Measurements from ENCODE around the gene ABCG1. TPM values are rescaled to one million over a fixed set of nuclear protein-coding genes. Genes with fewer than 3 reads are reported as not detected.

Gene ABCG1
- total and polyA plus RNA-seq, 2 experiments from 2014 or later = 1.3 to 4.4 TPM

- DNase-seq (ENCODE audit: low spot score) (no peak), ATAC-seq (no peak)
- Mint-ChIP-seq H3K4me3 (no peak overlapping the region), H3K27me3 (ENCODE audit: insufficient read depth, low read depth, poor library complexity) (peaks cover 17% of the 10 kb centered on the region), H3K9me3 (no peaks in the 10 kb centered on the region), H3K36me3 (ENCODE audit: low read depth) (no peaks in the 10 kb centered on the region), H3K4me1 (peaks cover 16% of the 10 kb centered on the region; the same call in 2 of the 3 replicates), H3K27ac (no peak overlapping the region; the same call in 1 of the 2 replicates)
- H3K36me3 ChIP-seq (ENCODE audit: insufficient read depth) = no peaks in the 10 kb centered on the region
- H3K4me1 ChIP-seq (ENCODE audit: insufficient read depth) = peaks cover 2% of the 10 kb centered on the region; the same call in 1 of the 2 replicates
- no peaks in the 10 kb centered on the region for H3K79me2 ChIP-seq (replicated peaks; ENCODE audit: insufficient read depth)
- no peaks in the 10 kb centered on the region; the same call in 1 of the 2 replicates for H3F3A ChIP-seq (replicated peaks; ENCODE audit: low read depth)
- H3K4me2 ChIP-seq = no peak overlapping the region
- no peak overlapping the region for H3K4me3 ChIP-seq
- H3K27me3 ChIP-seq (ENCODE audit: insufficient read depth) = no peaks in the 10 kb centered on the region
- TF ChIP-seq ETS1 (IDR thresholded peaks at IDR 0.05) = no peak
- no peak for TF ChIP-seq NANOG (IDR thresholded peaks at IDR 0.05; ENCODE audit: borderline replicate concordance)
- no peak for TF ChIP-seq EZH2 (IDR thresholded peaks at IDR 0.05; ENCODE audit: low read depth, unreplicated experiment)
- no peak for TF ChIP-seq JUNB (IDR thresholded peaks at IDR 0.05; ENCODE audit: unreplicated experiment)
- TF ChIP-seq ZNF331 (CRISPR knock-in tag; IDR thresholded peaks at IDR 0.05; ENCODE audit: low read depth) = no peak
- H3K27ac ChIP-seq (ENCODE audit: low read depth) = no peak overlapping the region
- H4K20me1 ChIP-seq (replicated peaks; ENCODE audit: insufficient read depth) = no peaks in the 10 kb centered on the region
- no peaks in the 10 kb centered on the region for H3K9me2 ChIP-seq (ENCODE audit: insufficient read depth)
- H2AFZ ChIP-seq = no peak overlapping the region
These were observed 123.0 kb downstream of the ABCG1 start for GRCh38 chr21:42341776-42342542.

- H2AFZ ChIP-seq = no peak overlapping the region
- no peak overlapping the region for H3K27ac Mint-ChIP-seq
- TF ChIP-seq ETS1 (IDR thresholded peaks at IDR 0.05) = no peak
- no peak for TF ChIP-seq POLR2AphosphoS5 (IDR thresholded peaks at IDR 0.05; ENCODE audit: low read depth)
- no peaks in the 10 kb centered on the region for H3K36me3 ChIP-seq (ENCODE audit: insufficient read depth)
- no peaks in the 10 kb centered on the region for H3F3A ChIP-seq (replicated peaks; ENCODE audit: low read depth)
- no peaks in the 10 kb centered on the region for H3K4me1 ChIP-seq (ENCODE audit: insufficient read depth)
- H4K20me1 ChIP-seq (replicated peaks; ENCODE audit: insufficient read depth) = no peaks in the 10 kb centered on the region
- H3K9me2 ChIP-seq (ENCODE audit: insufficient read depth) = no peaks in the 10 kb centered on the region
- no peak overlapping the region for H3K27ac ChIP-seq (ENCODE audit: low read depth)
- H3K9me3 Mint-ChIP-seq = no peaks in the 10 kb centered on the region
- H3K4me3 ChIP-seq = no peak overlapping the region
- ATAC-seq (no peak), DNase-seq (ENCODE audit: low spot score) (no peak)
- H3K4me2 ChIP-seq = no peak overlapping the region
- H3K4me3 Mint-ChIP-seq = no peak overlapping the region
- no peaks in the 10 kb centered on the region for H3K79me2 ChIP-seq (replicated peaks; ENCODE audit: insufficient read depth)
- H3K36me3 Mint-ChIP-seq (ENCODE audit: low read depth) = no peaks in the 10 kb centered on the region
- no peaks in the 10 kb centered on the region for H3K27me3 ChIP-seq (ENCODE audit: insufficient read depth)
- H3K4me1 Mint-ChIP-seq = peaks cover 6% of the 10 kb centered on the region; the same call in 2 of the 3 replicates
- peaks cover 15% of the 10 kb centered on the region for H3K27me3 Mint-ChIP-seq (ENCODE audit: insufficient read depth, low read depth, poor library complexity)
These were observed 124.2 kb downstream of the ABCG1 start for GRCh38 chr21:42343101-42343500.

GRCh38 chr21:42343556-42343955 lies 124.6 kb downstream of the ABCG1 start:
- Histone ChIP-seq H4K20me1 (replicated peaks; ENCODE audit: insufficient read depth) (no peaks in the 10 kb centered on the region), H3K9me2 (ENCODE audit: insufficient read depth) (no peaks in the 10 kb centered on the region), H3K4me1 (ENCODE audit: insufficient read depth) (no peaks in the 10 kb centered on the region), H3K4me2 (no peak overlapping the region), H3K27me3 (ENCODE audit: insufficient read depth) (no peaks in the 10 kb centered on the region), H3K27ac (ENCODE audit: low read depth) (no peak overlapping the region), H3K36me3 (ENCODE audit: insufficient read depth) (no peaks in the 10 kb centered on the region), H2AFZ (no peak overlapping the region), H3K79me2 (replicated peaks; ENCODE audit: insufficient read depth) (no peaks in the 10 kb centered on the region), H3F3A (replicated peaks; ENCODE audit: low read depth) (no peaks in the 10 kb centered on the region), H3K4me3 (no peak overlapping the region)
- Mint-ChIP-seq H3K4me1 (peaks cover 1% of the 10 kb centered on the region; the same call in 1 of the 3 replicates), H3K27me3 (ENCODE audit: insufficient read depth, low read depth, poor library complexity) (peaks cover 15% of the 10 kb centered on the region), H3K4me3 (no peak overlapping the region), H3K9me3 (no peaks in the 10 kb centered on the region), H3K36me3 (ENCODE audit: low read depth) (no peaks in the 10 kb centered on the region), H3K27ac (no peak overlapping the region)
- DNase-seq (ENCODE audit: low spot score) = no peak
- no peak for ATAC-seq
- TF ChIP-seq REST (IDR thresholded peaks at IDR 0.05; ENCODE audit: unreplicated experiment) (no peak), JUNB (IDR thresholded peaks at IDR 0.05; ENCODE audit: unreplicated experiment) (no peak), EZH2phosphoT487 (IDR thresholded peaks at IDR 0.05; ENCODE audit: unreplicated experiment) (no peak), EZH2 (IDR thresholded peaks at IDR 0.05; ENCODE audit: low read depth, unreplicated experiment) (no peak), POLR2AphosphoS5 (IDR thresholded peaks at IDR 0.05; ENCODE audit: low read depth) (no peak), CREB1 (CRISPR knock-in tag; IDR thresholded peaks at IDR 0.05; ENCODE audit: low read depth) (no peak), STAT1 (IDR thresholded peaks at IDR 0.05; ENCODE audit: unreplicated experiment) (no peak), ZNF114 (CRISPR knock-in tag; IDR thresholded peaks at IDR 0.05) (no peak), ETS1 (IDR thresholded peaks at IDR 0.05) (no peak), ZNF331 (CRISPR knock-in tag; IDR thresholded peaks at IDR 0.05; ENCODE audit: low read depth) (no peak)

Measured in GM23338 (cell line).